Gastrocnemius medialis (tissue), 4 donors: ENCODE data around the gene CPT2.

Source experiments
- CTCF ChIP-seq, 5 experiments: fragments of 450-650 bp in 3 of 5; fragments of 200-600 bp in 2 of 5; sonication (generic) in 2 of 5; IDR thresholded peaks in 4 of 5; conservative IDR thresholded peaks in 1 of 5; 1 replicate in 4 of 5; 2 replicates in 1 of 5; pipeline ENCODE4 v1.5.1; 2016 to 2019; ENCODE audit warnings: antibody characterized with exemption in 5 of 5, mild to moderate bottlenecking in 3 of 5, moderate library complexity in 3 of 5
- POLR2A ChIP-seq, 2 donors: fragments of 450-650 bp; IDR thresholded peaks; one replicate each; pipeline ENCODE4 v1.6.1; 2017; ENCODE audit warnings: antibody characterized with exemption in 2 of 2, mild to moderate bottlenecking in 2 of 2, moderate library complexity in 2 of 2

GRCh38 chr1:53210352-53210751 lies 13.7 kb downstream of the CPT2 start:
- TF ChIP-seq POLR2A (IDR thresholded peaks at IDR 0.05) (no peak), CTCF (IDR thresholded peaks at IDR 0.05 in 4 of 5, conservative IDR thresholded peaks at IDR 0.05 in 1 of 5) (no peak)
